Tibial nerve (tissue), 4 donors: ENCODE data around the gene SNAI3. TPM values are rescaled to one million over a fixed set of nuclear protein-coding genes. Genes with fewer than 3 reads are reported as not detected.

Source experiments
- DNase-seq, 2 donors: peaks; one replicate each; pipeline ENCODE4 v3.0.0-alpha.2; 2019; ENCODE audit warnings: low spot score in 2 of 2
- H3K27ac ChIP-seq, 4 donors: fragments of 200-600 bp; sonication (generic) in 3 of 4; one replicate each; pipeline ENCODE4 v1.5.1; 2017 to 2019; ENCODE audit warnings: mild to moderate bottlenecking in 1 of 4
- H3K27me3 ChIP-seq, 2 donors: fragments of 200-600 bp; sonication (generic) in 1 of 2; one replicate each; pipeline versions ENCODE4 v1.5.1 to v1.6.0; 2017 to 2019
- H3K36me3 ChIP-seq, 3 donors: fragments of 200-600 bp; sonication (generic); one replicate each; pipeline ENCODE4 v1.5.1; 2018 to 2019
- H3K4me1 ChIP-seq, 4 donors: fragments of 200-600 bp; sonication (generic) in 3 of 4; one replicate each; pipeline ENCODE4 v1.5.1; 2017 to 2019
- H3K4me3 ChIP-seq, 4 donors: fragments of 200-600 bp; sonication (generic) in 3 of 4; one replicate each; pipeline ENCODE4 v1.5.1; 2017 to 2019; ENCODE audit warnings: mild to moderate bottlenecking in 1 of 4, moderate library complexity in 1 of 4
- H3K9me3 ChIP-seq, 4 donors: fragments of 200-600 bp; sonication (generic) in 3 of 4; one replicate each; pipeline ENCODE4 v1.5.1; 2017 to 2019
- EP300 ChIP-seq, 2 donors: sonication (generic); formaldehyde crosslinking; IDR thresholded peaks; one replicate each; pipeline ENCODE4 v1.6.1; 2017; ENCODE audit warnings: antibody characterized with exemption in 2 of 2, mild to moderate bottlenecking in 1 of 2
- POLR2A ChIP-seq, 2 donors: fragments of 450-650 bp; IDR thresholded peaks; one replicate each; pipeline ENCODE4 v1.6.1; 2017; ENCODE audit warnings: antibody characterized with exemption in 2 of 2, mild to moderate bottlenecking in 2 of 2, moderate library complexity in 2 of 2
- WGBS, 2 donors: methylation state at CpG; one replicate each; pipeline ENCODE4 v1.1.5; 2018; 5-methylcytosine and 5-hydroxymethylcytosine counted together
- total RNA-seq, 4 donors: library from RNA; depleted of rRNA; stranded (reverse); fragments of >200 nt; gene quantifications; one replicate each; pipeline ENCODE4 v1.1.0, GENCODE V29; 2016
- TF ChIP-seq, protein P1 (sequence below), 5 experiments: fragments of 200-600 bp in 3 of 5; fragments of 450-650 bp in 2 of 5; sonication (generic) in 3 of 5; IDR thresholded peaks; one replicate each; pipeline ENCODE4 v1.5.1; 2016 to 2019; ENCODE audit warnings: antibody characterized with exemption in 5 of 5, mild to moderate bottlenecking in 3 of 5, moderate library complexity in 2 of 5

The SNAI3 gene
- total RNA-seq, 4 donors from 2014 or later: 0.87 to 1.2 (median 1.0) TPM

DNA sequence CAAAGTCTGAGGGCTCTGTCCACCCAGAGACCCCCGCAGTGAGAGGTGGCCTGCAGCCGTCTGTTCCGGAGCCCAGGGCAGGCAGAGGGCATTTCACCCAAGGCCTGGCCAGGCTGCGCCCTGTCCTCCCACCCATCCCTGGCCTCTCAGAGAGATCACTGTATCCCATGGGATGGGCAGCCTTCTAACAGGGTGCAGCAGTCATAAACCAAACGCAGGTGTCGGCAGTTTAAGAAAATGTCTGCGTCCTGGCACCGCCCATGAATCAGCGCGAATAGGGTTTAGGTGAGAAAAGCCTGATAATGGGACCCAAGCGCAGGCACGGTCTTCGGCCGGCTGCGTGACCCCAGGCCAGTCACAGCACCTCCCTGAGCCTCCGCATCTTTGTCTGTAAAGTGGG is 40.9 kb downstream of the SNAI3 start:
- no peak overlapping the region for H3K27ac ChIP-seq
- H3K4me3 ChIP-seq: no peak overlapping the region
- H3K4me1 ChIP-seq: peaks cover 0 to 17% (median 8%) of the 10 kb centered on the region in 4 donors
- H3K27me3 ChIP-seq: peaks cover 0 to 8% of the 10 kb centered on the region in 2 donors
- TF ChIP-seq, protein P1, sequence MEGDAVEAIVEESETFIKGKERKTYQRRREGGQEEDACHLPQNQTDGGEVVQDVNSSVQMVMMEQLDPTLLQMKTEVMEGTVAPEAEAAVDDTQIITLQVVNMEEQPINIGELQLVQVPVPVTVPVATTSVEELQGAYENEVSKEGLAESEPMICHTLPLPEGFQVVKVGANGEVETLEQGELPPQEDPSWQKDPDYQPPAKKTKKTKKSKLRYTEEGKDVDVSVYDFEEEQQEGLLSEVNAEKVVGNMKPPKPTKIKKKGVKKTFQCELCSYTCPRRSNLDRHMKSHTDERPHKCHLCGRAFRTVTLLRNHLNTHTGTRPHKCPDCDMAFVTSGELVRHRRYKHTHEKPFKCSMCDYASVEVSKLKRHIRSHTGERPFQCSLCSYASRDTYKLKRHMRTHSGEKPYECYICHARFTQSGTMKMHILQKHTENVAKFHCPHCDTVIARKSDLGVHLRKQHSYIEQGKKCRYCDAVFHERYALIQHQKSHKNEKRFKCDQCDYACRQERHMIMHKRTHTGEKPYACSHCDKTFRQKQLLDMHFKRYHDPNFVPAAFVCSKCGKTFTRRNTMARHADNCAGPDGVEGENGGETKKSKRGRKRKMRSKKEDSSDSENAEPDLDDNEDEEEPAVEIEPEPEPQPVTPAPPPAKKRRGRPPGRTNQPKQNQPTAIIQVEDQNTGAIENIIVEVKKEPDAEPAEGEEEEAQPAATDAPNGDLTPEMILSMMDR (IDR thresholded peaks at IDR 0.05): no peak
- TF ChIP-seq EP300 (IDR thresholded peaks at IDR 0.05) (no peak), POLR2A (IDR thresholded peaks at IDR 0.05) (no peak)
- H3K9me3 ChIP-seq: no peaks in the 10 kb centered on the region
- DNase-seq: no peak
- WGBS, 2 donors: 91% methylated on average over 13 to 16 of the region's 16 CpGs
- H3K36me3 ChIP-seq: peaks cover 0 to 51% (median 0%) of the 10 kb centered on the region in 3 donors

DNA sequence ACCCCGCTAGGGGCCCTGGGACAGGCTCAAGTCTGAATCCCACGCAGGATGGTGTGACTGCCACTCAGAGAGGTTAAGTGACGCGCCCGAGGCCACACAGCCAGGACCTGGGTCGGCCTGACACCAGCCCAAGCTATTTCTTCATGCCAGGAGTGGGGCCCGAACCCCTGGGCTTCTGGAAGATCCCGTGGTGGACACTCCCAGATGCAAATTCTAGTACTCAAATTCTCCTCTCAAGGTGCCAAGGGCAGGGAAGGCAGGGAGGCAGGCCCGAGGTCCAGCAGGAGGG is 42.7 kb downstream of the SNAI3 start:
- Histone ChIP-seq H3K36me3 (peaks cover 0 to 51% (median 0%) of the 10 kb centered on the region in 3 donors), H3K9me3 (no peaks in the 10 kb centered on the region), H3K27me3 (peaks cover 0 to 26% of the 10 kb centered on the region in 2 donors), H3K4me3 (no peak overlapping the region), H3K4me1 (peaks cover 0 to 21% (median 0%) of the 10 kb centered on the region in 4 donors), H3K27ac (no peak overlapping the region)
- TF ChIP-seq, protein P1 (IDR thresholded peaks at IDR 0.05): no peak
- no peak for TF ChIP-seq POLR2A (IDR thresholded peaks at IDR 0.05)
- no peak for TF ChIP-seq EP300 (IDR thresholded peaks at IDR 0.05)
- WGBS, 2 donors: 85 to 100% methylated on average over 3 to 8 of the region's 9 CpGs
- no peak for DNase-seq

DNA sequence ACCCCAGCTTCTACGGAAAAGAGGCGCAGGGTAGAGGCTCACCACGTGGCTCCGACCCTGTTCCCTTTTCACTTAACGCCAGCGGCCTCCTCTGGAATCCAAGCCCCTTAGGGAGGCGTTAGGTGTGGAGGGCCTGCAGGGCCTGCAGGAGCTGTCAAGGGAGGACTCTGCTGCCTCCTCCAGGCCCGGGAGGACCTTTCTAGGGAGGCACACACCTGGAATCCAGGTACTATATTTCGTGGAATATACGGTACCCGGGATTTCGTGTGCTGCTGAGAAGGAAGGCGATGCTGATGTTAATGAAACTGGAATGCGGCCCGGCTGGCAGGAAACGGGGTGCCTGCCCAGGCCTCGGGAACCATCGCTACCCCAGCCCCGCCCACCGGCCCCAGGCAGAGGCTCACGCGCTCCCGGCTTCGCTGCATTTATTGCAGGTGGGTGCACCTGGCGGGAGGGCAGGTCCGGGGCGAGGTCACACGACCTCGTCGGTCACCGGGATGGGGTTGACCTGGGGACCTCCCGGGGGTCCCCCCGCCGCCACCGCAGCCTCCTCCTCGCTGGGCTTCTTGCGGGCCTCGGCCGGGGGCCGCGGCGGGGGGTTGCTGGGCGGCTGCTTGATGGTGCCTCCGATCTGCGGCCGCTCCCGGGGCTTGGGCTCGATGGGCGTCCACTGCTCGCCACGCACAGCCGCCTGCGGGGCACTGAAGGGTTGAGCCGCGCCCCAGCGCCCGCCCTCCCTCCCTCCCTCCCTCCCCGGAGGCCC is 43.2 kb downstream of the SNAI3 start:
- Histone ChIP-seq H3K27ac (no peak overlapping the region), H3K36me3 (peaks cover 0 to 51% (median 0%) of the 10 kb centered on the region in 3 donors), H3K27me3 (peaks cover 0 to 31% of the 10 kb centered on the region in 2 donors), H3K4me3 (no peak overlapping the region), H3K4me1 (peaks cover 0 to 24% (median 0%) of the 10 kb centered on the region in 4 donors), H3K9me3 (no peaks in the 10 kb centered on the region)
- DNase-seq: no peak
- TF ChIP-seq, protein P1 (IDR thresholded peaks at IDR 0.05): no peak
- TF ChIP-seq EP300 (IDR thresholded peaks at IDR 0.05) (no peak), POLR2A (IDR thresholded peaks at IDR 0.05) (no peak)
- WGBS, 2 donors: 76 to 86% methylated on average over 33 to 35 of the region's 58 CpGs

DNA sequence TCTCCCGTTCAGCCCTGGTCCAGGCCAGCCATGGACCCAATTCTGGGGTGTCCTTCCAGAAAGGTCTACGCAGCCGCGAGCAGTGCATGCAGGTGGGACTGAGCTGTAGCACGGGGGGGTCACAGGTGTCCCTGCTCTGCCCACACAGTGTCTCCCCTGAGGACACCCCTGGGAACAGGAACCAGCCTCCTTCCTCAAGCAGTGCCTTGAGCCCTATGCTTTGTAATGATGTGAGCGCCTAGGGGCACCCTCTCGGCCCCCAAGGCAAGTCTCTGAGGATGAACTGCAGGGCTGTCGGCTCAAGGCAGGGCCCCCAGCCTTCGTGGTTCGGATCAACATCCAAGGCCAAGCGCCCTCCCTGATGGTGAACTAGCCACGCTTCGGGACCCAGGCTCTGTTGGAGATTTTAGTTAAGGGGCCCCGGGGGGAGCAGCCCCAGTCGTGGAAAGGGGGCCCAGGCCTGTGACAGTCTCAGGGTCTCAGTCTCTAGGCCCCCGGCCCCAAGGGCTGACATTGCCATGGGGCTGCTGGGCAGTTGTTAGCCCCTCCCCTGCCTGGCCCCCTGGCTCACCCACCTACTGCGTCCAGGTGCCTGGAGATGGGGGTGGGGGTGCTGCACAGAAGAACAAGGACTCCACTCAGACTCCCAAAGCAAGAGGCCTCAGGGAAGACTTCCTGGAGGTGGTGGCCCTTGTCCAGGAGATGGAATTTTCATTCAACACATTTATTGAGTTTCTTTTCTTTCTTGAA is 45.6 kb downstream of the SNAI3 start:
- WGBS, 2 donors: 54 to 55% methylated on average over 16 to 17 of the region's 17 CpGs
- no peak for TF ChIP-seq EP300 (IDR thresholded peaks at IDR 0.05)
- Histone ChIP-seq H3K4me3 (no peak overlapping the region), H3K36me3 (peaks cover 0 to 28% (median 0%) of the 10 kb centered on the region in 3 donors), H3K9me3 (no peaks in the 10 kb centered on the region), H3K27me3 (peaks cover 0 to 52% of the 10 kb centered on the region in 2 donors), H3K27ac (no peak overlapping the region), H3K4me1 (peaks cover 0 to 19% (median 0%) of the 10 kb centered on the region in 4 donors)
- DNase-seq: no peak

DNA sequence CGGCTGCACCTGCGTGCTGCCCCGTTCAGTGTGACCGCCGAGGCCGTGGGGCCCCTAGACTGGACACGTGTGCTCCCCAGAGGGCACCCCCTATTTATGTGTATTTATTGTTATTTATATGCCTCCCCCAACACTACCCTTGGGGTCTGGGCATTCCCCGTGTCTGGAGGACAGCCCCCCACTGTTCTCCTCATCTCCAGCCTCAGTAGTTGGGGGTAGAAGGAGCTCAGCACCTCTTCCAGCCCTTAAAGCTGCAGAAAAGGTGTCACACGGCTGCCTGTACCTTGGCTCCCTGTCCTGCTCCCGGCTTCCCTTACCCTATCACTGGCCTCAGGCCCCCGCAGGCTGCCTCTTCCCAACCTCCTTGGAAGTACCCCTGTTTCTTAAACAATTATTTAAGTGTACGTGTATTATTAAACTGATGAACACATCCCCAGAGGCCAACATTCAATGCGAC is 46.2 kb downstream of the SNAI3 start:
- TF ChIP-seq POLR2A (IDR thresholded peaks at IDR 0.05) (no peak), EP300 (IDR thresholded peaks at IDR 0.05) (no peak)
- TF ChIP-seq, protein P1 (IDR thresholded peaks at IDR 0.05): no peak
- no peak overlapping the region for H3K27ac ChIP-seq
- H3K36me3 ChIP-seq: peaks cover 0 to 22% (median 0%) of the 10 kb centered on the region in 3 donors
- H3K9me3 ChIP-seq: no peaks in the 10 kb centered on the region
- DNase-seq: no peak
- H3K27me3 ChIP-seq: peaks cover 0 to 58% of the 10 kb centered on the region in 2 donors
- H3K4me3 ChIP-seq: no peak overlapping the region
- WGBS, 2 donors: 39 to 40% methylated on average over 7 to 13 of the region's 13 CpGs
- peaks cover 0 to 19% (median under 1%) of the 10 kb centered on the region in 4 donors for H3K4me1 ChIP-seq
